Liver (tissue), 3 donors: ENCODE measurements around the gene TCAP.

ENCODE experiments used
- CTCF ChIP-seq: fragments of 150-350 bp; IDR thresholded peaks from 2 replicates; pipeline ENCODE4 v1.5.1; 2017; ENCODE audit warnings: improper control_type of control experiment, low read depth, low read length; ENCODE audit not compliant: missing input control
- EGR1 ChIP-seq, 2 donors: IDR thresholded peaks; 2 replicates each; pipeline ENCODE4 v1.6.1; 2016 to 2018; ENCODE audit warnings: antibody characterized with exemption in 2 of 2, low read depth in 2 of 2
- GABPA ChIP-seq, 2 donors: IDR thresholded peaks in 1 of 2; conservative IDR thresholded peaks in 1 of 2; 2 replicates each; pipeline ENCODE4 v1.6.1; 2016; ENCODE audit warnings: antibody characterized with exemption in 2 of 2, mild to moderate bottlenecking in 1 of 2, moderate library complexity in 1 of 2
- JUND ChIP-seq, 2 donors: IDR thresholded peaks; 2 replicates each; pipeline ENCODE4 v1.6.1; 2016; ENCODE audit warnings: antibody characterized with exemption in 2 of 2
- MAX ChIP-seq: IDR thresholded peaks from 2 replicates; pipeline ENCODE4 v1.6.1; 2016; ENCODE audit warnings: antibody characterized with exemption
- RAD21 ChIP-seq, 2 donors: IDR thresholded peaks; 2 replicates each; pipeline ENCODE4 v1.6.1; 2016; ENCODE audit warnings: antibody characterized with exemption in 2 of 2, mild to moderate bottlenecking in 2 of 2
- REST ChIP-seq: IDR thresholded peaks from 2 replicates; pipeline ENCODE4 v1.6.1; 2016; ENCODE audit warnings: antibody characterized with exemption, mild to moderate bottlenecking
- TAF1 ChIP-seq: conservative IDR thresholded peaks from 2 replicates; pipeline ENCODE4 v1.6.1; 2016; ENCODE audit warnings: antibody characterized with exemption, mild to moderate bottlenecking
- YY1 ChIP-seq: IDR thresholded peaks from 2 replicates; pipeline ENCODE4 v1.6.1; 2016; ENCODE audit warnings: antibody characterized with exemption, mild to moderate bottlenecking
- ZBTB33 ChIP-seq: IDR thresholded peaks from 2 replicates; pipeline ENCODE4 v1.6.1; 2016; ENCODE audit warnings: antibody characterized with exemption
- donor health status: healthy.
- donor health status: healthy.

- no peak for TF ChIP-seq CTCF
- no peak for TF ChIP-seq EGR1 (IDR thresholded peaks at IDR 0.05; ENCODE audit: low read depth in 2 of 2)
- no peak for TF ChIP-seq JUND (IDR thresholded peaks at IDR 0.05)
- no peak for TF ChIP-seq REST
- no peak for TF ChIP-seq GABPA (IDR thresholded peaks at IDR 0.05 in 1 of 2, conservative IDR thresholded peaks at IDR 0.05 in 1 of 2)
- TF ChIP-seq YY1, result no peak
- TF ChIP-seq MAX, result no peak
- no peak for TF ChIP-seq TAF1
- no peak for TF ChIP-seq ZBTB33
- TF ChIP-seq RAD21 (IDR thresholded peaks at IDR 0.05), result no peak
Measured at GRCh38 chr17:39674702-39675389, 9.7 kb downstream of the TCAP start.
